GM18519 (cell line): ENCODE measurements around the gene CDK17.
"Not testable (repeated sequence)": the region's sequence is repeated elsewhere in the genome, so short reads cannot be mapped to it uniquely, and the experiment has no call there.

Experiments used
- ATAC-seq: cut with Tn5 transposase; IDR thresholded peaks from one replicate; pipeline ENCODE4 v1.9.1; 2021; ENCODE audit warnings: mild to moderate bottlenecking, moderate library complexity; ENCODE audit not compliant: unreplicated experiment, low FRiP score

The CDK17 gene

DNA sequence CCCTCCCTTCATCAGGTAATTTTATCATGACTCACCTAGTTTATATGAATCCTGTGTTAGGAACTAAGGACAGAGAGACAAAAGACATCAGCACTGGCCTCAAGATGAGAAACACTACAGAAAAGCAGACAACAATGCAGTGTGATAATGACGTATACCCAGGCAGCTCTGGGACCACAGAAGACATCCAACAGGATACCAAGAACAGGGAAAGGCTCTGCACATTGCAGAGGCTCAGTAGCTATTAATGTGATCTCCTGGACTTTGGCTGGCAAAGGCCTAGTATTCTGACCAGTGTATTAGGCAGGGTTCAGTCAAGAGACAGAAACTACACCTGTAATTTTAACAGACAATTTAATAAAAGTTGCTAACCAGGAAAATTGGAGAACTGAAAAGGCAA, 39.7 kb downstream of the CDK17 start:
- no peak for ATAC-seq

DNA sequence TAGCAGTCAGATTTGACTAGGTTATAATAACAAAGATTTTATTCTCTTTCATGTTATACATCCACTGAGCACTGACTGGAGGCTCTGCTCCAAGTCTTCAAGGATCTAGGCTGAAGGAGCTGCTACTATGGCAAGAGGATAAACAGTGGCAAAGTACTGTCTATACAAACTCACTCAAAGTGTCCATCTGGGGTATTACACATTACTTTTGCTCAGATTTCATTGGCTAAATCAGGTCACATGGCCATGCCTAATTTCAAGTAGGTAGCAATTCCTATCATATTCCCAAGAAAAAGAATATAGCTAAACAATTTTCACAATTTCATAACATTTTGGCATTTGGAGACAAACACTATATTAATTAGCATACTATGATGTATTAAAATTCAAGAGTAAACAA, 40.9 kb downstream of the CDK17 start:
- ATAC-seq: no peak

- ATAC-seq: no peak
These were observed 43.4 kb downstream of the CDK17 start for GRCh38 chr12:96356831-96357230.

GRCh38 chr12:96354844-96355534, 45.2 kb downstream of the CDK17 start:
- no peak for ATAC-seq

DNA sequence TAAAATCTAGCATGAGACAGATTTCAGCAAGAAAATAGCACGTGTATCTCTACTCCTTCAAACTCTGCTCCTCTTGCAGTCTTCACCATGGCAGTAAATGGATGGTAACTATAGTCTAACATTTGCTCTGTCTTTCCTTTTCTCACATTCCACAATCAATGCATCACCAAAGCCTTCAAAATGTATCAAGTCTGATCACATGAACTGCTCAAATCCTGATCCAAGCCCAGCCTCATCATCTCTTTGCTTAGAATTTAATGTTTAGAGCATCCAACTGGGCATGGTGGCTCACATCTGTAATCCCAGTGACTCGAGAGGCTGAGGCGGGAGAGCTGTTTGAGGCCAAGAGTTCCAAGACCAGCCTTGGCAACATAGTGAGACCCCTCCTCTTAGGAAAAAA, 45.9 kb downstream of the CDK17 start:
- no peak for ATAC-seq

DNA sequence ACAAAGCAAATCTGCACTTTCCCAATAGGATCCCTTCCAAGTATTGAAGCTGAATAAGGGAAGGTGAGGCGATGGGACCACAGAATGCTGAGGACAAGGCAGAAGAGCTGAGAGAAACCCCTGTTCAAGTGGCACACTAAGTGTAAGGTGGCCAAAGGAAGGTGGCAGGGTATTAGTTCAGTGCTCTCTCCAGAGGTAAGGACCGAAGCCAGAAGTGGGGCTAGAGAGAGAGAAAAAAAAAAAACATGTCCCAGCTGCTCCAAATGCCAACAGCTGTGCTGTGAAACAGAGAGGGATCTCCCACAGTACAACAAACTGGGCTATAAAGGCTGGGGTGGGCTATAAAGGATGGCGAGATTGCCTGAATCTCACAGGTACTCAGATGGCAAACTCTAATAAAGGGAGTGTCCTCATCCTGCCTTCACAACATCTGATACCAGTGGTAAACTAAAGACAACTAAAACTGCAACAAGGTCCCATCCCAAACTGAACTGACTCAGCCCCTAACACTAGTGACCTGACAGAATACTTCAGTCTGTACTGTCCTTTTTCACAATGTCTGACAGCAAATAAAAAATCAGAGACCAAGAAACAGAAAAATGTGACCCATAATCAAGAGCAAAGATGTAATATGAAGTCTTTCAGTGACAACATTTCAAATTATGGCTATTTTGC, 47.9 kb downstream of the CDK17 start:
- ATAC-seq: no peak

DNA sequence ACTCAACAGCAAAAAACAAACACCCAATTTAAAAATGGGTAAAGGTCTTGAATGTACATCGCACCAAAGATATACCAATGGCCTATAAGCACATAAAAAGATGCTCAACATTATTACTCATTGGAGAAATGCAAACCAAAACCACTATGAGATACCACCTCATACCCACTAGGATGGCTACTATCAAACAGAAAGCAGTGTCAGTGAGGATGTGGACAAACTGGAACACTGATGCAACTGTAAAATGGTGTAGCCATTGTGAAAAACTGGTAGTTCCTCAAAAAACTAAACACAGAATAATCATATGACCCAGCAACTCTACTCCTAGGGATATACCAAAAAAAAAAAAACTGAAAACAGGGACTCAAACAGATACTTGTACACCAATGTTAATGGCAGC, 49.3 kb downstream of the CDK17 start:
- ATAC-seq: no peak

- ATAC-seq: no peak
These were observed 53.0 kb downstream of the CDK17 start for GRCh38 chr12:96347130-96347699.

- ATAC-seq: not testable (repeated sequence)
These were observed 53.5 kb downstream of the CDK17 start for GRCh38 chr12:96346716-96347115.

DNA sequence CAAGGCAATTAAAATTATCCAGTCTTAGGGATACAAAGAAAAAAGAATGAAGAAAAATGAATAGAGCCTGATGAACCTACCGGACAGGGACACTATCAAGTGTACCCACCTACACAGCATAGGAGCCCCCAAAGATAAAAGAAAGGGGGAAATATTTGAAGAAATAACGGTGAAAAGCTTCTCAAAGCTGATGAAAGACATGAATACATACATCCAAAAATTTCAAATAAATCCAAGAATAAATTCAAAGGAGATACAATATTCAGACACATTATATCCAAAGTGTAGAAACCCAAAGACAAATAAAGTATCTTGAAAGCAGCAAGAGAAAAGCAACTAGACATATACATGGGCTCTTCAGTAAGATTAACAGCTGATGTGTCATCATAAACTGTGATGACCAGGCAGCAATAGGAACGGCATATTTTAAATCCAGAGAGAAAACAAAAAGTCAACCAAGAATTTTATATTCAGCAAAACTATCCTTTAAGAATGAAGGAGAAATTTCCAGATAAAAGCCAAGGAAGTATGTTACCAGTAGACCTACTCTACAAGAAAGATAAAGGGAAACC, 56.0 kb downstream of the CDK17 start:
- ATAC-seq: no peak

DNA sequence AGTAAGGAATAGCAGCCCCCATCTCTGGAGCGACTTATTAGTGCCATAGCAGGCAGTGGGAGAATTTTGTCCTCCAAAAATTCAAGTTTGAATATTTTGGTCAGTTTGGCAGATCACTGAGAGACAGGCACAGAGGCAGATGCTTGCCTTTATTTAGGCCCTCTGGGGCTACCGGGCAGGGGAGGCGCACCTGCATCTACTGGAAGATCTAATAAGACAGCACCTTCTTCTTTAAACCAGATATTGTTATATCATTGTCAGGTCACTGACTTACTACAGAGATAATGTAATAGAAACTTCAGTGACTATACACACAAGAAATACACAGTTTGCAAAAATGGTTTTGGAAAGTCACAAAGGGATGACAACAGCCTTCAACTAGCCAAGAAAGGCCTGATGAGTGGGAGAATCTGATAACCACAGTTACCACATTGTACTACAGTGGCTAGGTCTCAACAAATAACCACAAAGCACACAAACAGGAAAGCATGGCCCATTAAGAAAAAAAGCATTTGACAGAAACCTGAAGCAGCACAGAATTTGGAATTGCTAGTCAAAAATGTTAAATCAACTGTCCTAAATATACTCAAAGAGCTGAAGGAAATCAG, 56.8 kb downstream of the CDK17 start:
- ATAC-seq: peak; percentile 75

GRCh38 chr12:96339666-96340065, 60.6 kb downstream of the CDK17 start:
- not testable (repeated sequence) for ATAC-seq

DNA sequence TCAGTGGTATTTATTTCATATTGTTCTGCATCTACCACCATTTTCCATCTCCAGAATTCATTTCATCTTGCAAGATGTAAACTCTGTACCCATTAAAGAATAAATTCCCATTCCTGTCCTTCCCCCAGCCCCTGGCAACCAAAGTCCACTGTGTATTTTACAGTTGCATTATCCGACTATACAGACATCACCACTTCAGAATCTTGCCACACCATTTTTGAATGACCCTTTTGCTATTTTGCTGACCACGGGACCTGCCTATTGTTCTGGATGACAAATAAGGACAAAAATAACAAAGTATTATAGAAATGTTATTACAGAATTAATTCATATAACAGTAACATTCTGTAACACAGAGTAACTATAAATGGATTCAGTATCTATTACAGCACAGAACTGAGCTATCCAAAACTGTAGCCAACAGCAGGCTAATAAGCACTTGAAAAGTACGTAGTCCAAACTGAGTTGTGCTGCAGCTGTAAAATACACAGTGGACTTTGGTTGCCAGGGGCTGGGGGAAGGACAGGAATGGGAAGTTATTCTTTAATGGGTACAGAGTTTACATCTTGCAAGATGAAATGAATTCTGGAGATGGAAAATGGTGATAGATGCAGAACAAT, 61.3 kb downstream of the CDK17 start:
- no peak for ATAC-seq

GRCh38 chr12:96337953-96338352, 62.3 kb downstream of the CDK17 start:
- ATAC-seq: no peak

GRCh38 chr12:96336489-96336888, 63.8 kb downstream of the CDK17 start:
- no peak for ATAC-seq

- peak; percentile 89 for ATAC-seq
These were observed 65.0 kb downstream of the CDK17 start for GRCh38 chr12:96335270-96335669.

GRCh38 chr12:96334502-96334901, 65.7 kb downstream of the CDK17 start:
- no peak for ATAC-seq

DNA sequence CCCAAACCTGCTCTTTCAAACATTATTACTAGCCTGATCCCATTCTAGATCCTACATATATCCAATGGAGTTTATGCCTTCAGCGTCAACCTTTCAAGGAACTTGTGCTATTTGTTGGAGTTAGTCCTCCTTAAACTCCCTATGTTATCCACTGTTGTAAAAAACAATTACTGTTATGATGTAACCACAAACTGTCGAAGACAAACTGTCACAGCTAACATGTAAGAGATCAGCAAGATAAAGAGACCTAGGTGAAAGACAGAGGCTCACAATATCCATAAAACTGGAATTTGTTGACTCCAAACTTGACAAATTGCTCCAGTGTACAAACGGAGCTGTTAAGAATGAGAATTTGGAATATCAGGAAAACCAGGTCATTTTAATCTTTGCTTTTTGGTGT, 70.7 kb downstream of the CDK17 start:
- ATAC-seq: no peak

GRCh38 chr12:96329018-96329417, 71.2 kb downstream of the CDK17 start:
- ATAC-seq: no peak

GRCh38 chr12:96327889-96328288, 72.3 kb downstream of the CDK17 start:
- ATAC-seq: peak; percentile 31

GRCh38 chr12:96327346-96327745, 72.9 kb downstream of the CDK17 start:
- peak; percentile 75 for ATAC-seq
